HL-60/S4 treated with phorbol 12-myristate 13-acetate at 8.2 ng/mL for 4 days and 3 days (cell line): ENCODE measurements around the gene PHLDB1.
"Not testable (repeated sequence)": the region's sequence is repeated elsewhere in the genome, so short reads cannot be mapped to it uniquely, and the experiment has no call there.

Experiments
- in situ Hi-C: fragments of 300-500 bp; cut with MboI; formaldehyde crosslinking; loops from 2 replicates; pipeline ENCODE4 v1.15.0; 2022; ENCODE audit warnings: low sequenced_read_pairs

PHLDB1 gene

DNA sequence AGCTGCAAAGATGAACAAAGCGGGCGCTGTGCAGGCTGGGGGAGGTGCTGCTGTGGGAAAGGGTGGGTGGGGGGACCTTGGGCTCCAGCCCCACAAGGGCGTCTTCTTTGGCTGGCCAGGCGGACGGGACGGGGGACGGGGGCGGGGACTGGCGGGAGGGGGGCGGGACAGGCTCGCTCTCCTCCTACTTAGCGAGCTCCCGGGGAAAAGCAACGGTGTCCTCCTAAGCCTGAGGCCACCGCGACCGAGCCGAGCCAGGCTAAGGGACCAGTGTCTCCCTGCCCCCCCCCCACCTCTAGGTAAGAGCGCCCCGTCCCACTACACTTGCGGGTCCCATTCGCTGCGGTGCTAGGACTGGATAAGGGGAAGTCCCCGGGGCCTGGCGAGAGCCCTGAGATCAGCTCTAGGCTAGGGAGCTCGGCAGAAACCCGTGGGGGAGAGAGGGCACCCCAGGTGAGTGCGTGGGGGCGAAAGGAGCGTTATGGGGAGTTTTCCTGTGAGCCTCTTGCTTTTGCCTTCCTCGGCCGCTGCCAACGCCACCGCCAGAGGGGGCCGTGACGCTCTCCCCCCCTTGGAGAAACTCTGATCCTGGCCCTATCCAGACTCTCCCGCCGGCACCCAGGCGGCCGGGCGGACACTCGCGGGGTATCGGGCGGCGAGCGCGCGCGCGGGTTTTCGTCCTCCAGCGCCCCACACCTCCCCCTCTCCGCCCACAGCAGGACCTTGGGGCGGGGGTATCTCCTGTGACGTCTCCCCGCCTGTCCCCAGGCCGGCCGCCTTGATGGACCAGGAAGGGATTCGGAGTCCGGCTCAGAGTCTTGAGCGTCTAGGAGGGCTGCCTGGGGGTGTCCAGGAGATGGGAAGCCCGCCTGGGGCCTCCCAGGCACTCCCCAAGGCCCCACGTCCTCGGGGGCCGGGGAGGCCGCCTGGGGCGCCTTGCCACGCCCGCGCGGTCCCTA, at the start of gene PHLDB1:
Gene PHLDB1 (plus strand): TSS at position 215 of the 959 bp plus-strand sequence. CDS start 6,222 bp downstream, outside the sequence.
- in situ Hi-C loops = no loop called here

DNA sequence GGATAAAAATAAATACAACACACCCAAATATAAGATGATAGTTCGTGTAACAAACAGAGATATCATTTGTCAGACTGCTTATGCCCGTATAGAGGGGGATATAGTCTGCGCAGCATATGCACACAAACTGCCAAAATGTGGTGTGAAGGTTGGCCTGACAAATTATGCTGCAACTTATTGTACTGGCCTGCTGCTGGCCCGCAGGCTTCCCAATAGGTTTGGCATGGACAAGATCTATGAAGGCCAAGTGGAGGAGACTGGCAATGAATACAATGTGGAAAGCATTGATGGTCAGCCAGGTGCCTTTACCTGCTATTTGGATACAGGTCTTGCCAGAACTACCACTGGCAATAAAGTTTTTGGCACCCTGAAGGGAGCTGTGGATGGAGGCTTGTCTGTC, 46.6 kb upstream of the PHLDB1 start:
- in situ Hi-C loops = no loop called here

DNA sequence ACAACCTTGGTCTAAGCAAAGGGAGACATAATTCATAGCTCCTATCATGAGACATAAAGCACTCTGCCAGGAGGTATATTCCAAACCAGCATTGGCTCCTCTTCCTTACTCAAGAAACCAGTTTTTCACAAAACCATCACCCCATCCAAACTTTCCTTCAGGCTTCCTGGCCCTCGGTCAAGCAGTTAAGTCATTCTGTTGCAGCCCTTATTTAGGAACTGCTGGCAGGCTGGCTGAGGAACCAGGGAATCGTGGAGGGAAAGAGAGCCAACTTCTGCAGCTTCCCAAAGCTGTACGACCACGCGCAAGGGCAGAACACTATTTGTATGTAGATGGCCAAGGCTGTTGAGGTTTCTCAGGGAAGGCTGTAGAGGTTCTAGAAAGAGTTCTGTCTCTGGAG, 42.4 kb upstream of the PHLDB1 start:
- in situ Hi-C loops = no loop called here

DNA sequence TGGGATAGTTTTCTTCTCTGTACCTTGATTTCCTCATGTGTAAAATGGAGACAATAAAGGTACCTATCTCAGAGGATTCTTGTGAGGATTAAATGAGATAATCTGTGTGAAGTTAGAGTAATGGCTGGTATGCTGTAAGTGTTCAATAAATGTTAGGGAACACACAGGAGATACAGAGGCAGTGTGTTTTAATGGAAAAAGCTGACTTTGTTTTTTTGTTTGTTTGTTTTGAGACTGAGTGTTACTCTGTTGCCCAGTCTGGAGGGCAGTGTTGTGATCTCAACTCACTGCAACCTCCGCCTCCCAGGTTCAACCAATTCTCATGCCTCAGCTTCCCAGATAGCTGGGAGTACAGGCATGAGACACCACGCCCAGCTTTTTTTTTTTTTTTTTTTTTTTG, 37.7 kb upstream of the PHLDB1 start:
- in situ Hi-C loops = no loop called here

DNA sequence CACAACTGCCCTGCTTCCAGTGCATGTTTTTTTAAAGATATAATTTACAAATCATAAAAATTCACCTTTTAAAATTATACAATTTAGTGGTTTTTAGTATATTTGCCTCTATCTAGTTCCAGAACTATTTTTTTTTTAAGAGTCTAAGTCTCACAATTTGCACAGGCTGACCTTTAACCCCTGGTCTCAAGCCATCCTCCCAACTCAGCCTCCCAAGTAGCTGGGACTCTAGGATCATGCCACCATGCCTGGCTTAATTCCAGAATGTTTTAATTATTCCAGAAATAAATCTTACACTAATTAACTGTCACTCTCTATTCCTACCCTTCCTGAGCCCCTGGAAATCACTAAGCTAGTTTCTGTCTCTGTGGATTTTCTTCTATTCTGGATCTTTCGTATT, 36.6 kb upstream of the PHLDB1 start:
- in situ Hi-C loops = no loop called here

DNA sequence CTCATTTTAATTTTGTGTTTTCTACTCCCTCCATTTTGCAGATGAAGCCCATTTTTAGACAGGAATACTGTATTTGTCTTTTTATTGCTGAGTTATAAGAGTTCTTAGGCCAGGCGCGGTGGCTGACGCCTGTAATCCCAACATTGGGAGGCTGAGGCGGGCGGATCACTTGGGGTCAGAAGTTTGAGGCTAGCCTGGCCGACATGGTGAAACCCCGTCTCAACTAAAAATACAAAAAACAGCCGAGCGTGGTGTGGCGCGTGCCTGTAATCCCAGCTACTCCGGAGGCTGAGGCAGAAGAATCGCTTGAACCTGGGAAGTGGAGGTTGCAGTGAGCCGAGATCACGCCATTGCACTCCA, 35.7 kb upstream of the PHLDB1 start:
- in situ Hi-C loops = not testable (repeated sequence)

DNA sequence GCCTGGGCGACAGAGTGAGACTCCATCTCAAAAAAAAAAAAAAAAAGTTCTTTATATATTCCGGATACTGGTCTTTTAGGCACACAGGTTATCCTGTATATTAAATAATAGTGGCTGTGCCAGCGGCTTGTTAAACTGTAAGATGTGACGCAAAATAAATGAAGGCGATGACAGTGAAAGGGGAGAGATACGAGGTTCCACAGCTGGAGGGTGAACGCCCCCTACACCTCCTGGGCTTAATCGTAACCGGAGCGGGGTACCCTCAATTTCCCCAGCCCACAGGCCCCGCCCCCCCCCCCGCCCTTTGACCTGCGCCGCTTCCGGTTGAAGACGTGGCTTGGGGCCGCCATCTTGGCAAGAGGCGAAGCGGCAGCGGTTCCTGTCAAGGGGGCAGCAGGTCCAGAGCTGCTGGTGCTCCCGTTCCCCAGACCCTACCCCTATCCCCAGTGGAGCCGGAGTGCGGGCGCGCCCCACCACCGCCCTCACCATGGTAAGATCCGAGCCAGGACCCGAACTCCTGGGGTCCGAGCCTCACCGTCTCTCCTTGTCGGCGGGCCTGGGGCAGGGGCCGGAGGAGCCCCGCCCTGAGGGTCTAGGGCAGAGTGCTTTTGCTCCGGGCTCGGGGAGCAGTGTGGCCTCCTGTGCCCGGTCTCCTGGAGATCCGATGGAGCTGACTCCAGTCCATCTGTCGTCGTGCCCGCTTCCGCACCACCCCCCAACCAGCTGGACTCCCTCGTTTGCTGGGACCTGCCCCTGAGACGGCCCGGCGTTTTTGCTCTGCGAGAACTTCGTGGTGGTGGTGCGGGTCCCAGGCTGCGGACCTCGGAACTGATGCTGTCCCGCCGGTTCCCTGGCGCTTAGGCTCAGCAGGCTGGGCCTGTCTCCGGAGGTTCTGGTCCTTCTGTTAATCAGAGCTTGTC, 35.1 kb upstream of the PHLDB1 start, which contains the start of gene ARCN1:
Gene ARCN1 (plus strand): TSS at position 349 of the 920 bp plus-strand sequence. CDS start 139 bp downstream, at position 488.
- in situ Hi-C loops = no loop called here

DNA sequence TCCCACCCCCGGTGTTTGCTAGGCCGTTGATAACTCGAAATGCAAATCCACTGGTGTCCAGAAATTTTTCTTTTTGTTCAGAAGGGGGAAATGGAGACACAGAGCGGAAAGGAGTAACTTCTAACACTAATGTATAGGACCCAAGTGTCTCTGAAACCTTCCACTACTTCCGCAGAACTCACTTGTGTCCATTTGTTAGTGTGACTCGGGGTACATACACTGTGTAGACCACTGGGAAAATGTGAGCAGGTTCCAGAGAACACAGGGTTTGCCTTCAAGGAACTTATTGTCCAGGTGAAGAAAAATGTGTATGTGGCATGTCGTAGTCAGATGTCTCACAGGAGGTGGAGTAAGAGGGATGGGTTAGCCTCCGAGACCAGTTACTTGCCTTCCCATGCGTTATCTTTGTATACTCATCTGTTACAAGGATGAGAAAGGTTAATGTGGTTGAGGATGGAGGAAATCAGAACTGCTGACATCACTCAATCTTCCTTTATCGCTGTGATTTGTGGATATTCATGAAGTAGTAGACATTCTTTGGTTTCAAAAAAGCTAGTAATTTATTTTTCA, 34.3 kb upstream of the PHLDB1 start:
- in situ Hi-C loops = no loop called here

DNA sequence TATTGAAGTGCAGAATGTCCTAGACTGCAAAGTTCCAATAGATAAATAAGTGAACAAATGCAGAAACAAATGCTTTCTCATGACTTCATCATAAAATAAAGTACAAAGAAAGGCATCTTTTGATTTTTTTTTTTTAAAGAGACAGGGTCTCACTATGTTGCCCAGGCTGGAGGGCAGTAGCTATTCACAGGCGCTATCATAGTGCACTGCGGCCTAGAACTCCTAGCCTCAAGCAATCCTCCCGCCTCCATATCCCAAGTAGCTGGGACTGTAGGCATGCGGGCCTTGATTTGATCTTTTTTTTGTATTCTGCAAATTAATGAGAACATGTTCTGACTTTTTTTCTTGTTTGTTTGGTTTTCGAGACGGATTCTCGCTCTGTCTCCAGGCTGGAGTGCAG, 32.8 kb upstream of the PHLDB1 start:
- in situ Hi-C loops = no loop called here

DNA sequence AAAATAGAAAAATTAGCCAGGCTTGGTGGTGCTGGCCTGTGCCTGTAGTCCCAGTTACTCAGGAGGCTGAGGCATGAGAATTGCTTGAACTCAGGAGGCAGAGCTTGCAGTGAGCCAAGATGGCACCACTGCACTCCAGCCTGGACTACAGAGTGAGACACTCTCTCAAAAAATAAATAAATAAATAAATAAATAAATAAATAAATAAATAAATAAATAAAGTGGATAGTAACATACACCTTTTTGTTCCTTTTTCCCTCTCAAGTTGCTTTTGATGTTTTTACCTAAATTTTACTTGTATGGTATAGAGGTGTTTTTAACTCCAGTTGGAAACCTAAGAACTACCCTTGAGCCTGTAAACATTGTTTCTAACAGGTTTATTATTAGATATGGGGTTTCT, 29.4 kb upstream of the PHLDB1 start:
- in situ Hi-C loops = not testable (repeated sequence)

DNA sequence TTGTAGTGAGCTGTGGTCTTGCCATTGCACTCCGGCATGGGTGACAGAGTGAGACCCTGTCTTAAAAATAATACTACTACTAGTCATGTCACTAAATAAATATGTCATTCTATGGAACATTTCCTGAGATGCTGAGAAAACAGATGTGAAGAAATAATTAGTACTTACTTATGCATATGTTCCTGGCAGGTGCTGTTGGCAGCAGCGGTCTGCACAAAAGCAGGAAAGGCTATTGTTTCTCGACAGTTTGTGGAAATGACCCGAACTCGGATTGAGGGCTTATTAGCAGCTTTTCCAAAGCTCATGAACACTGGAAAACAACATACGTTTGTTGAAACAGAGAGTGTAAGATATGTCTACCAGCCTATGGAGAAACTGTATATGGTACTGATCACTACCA, 26.4 kb upstream of the PHLDB1 start:
- in situ Hi-C loops = no loop called here

DNA sequence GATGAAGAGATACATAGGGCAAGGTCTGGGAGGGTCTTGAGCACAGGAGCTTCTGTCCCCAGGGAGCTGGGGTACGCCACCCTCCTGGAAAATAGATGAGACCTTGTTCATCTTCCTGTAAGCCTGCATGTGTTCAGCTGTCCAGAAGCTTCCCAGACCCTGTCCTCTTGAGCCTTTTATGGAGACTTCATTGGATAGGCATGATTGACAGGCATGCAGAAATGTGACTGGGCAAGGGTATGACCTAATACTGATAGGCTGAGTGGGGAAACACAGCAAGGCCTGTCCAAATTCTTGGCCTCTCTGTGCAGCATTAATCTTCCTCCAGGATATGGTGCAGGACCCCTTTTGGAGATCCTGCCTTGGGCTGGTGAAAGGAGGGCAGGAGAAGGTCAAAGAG, 19.5 kb upstream of the PHLDB1 start:
- in situ Hi-C loops = no loop called here

DNA sequence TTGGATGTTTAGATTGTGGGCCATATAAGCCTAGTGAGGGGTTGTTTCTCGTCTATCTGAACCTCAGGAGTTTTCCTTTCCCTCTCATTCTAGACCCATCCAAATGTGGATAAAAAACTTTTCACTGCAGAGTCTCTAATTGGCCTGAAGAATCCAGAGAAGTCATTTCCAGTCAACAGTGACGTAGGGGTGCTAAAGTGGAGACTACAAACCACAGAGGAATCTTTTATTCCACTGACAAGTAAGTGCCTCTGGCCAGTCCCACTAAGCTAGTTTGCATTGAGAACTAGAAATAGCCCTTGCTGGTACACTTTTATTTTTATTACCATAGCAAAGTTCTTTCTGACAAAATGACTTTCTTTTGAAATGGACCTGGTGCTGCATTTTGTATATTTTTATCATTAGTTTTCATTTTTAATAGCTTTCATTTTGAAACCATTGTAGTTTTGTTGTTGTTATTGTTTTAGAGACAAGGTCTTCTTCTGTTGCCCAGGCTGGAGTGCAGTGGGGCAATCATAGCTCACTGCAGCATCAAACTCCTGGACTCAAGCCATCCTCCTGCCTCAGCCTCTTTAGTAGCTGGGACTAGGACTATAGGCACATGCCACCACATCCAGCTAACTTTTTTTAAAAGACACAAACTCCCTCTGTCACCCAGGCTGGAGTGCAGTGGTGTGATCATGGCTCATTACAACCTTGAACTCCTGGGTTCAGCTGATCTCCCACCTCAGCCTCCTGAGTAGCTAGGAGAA, 14.6 kb upstream of the PHLDB1 start:
- in situ Hi-C loops = no loop called here

DNA sequence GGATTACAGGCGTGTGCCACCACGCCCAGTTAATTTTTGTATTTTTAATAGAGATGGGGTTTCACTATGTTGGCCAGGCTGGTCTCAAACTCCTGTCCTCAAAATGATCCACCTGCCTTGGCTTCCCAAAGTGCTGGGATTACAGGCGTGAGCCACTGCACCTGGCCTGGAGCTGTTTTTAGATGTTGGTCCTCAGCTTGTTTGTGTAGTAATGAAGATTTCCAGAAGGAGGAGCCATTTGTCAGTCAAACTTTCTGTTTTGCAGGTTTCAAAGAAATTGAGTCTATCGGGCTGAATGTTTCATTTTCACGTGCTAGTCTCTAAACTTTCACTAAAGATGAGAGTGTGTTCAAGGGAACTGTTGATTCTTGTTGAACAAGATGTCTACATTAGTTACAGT, 12.4 kb upstream of the PHLDB1 start:
- in situ Hi-C loops = not testable (repeated sequence)

DNA sequence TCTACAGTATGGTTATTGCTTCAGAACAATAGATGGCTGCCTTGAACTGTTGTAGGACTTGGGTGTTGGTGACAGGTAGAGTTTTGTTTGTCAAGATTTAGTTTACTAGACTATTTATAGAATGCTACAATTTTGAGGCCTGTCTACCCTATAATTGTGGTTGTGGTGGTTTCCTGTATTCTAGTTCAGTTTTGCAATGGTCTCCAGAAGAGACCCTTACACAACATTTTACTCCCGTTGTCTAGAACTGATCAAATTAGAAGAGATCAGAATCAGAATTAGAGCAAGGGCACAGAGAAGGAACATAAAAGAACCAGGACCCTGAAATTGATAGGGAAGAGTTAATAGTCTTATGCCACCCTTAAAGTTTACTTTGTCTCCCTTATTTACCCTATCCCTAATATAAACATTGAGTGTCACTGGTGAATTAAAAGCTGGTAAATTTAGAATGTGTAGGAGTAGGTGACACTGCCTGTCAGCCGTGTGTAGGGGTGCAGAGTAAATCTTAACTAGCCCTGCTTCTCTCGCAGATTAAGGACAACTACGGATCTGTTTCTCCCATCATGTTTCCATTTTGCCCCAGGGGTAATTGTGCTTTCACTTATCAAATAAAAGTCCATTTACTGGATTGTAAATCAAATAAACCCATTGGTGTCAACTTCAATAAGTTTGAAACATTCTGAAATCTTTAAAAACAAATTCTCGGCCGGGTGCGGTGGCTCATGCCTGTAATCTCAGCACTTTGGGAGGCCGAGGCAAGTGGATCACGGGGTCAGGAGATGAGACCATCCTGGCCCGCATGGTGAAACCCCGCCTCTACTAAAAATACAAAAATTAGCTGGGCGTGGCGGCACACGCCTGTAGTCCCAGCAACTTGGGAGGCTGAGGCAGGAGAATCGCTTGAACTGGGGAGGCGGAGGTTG, 10.9 kb upstream of the PHLDB1 start:
- in situ Hi-C loops = no loop called here

DNA sequence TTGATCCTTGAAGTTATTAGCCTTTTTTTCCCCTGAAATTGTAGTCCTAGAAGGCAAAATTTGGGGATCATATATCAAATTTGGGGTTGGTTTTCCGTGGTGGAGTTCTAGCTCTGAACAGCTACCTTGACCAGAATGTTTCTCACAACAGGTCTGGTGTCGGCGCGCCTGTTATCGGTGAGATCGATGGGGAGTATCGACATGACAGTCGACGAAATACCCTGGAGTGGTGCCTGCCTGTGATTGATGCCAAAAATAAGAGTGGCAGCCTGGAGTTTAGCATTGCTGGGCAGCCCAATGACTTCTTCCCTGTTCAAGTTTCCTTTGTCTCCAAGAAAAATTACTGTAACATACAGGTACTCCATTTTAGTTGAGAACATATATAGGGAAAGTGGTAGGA, 9.9 kb upstream of the PHLDB1 start:
- in situ Hi-C loops = no loop called here

DNA sequence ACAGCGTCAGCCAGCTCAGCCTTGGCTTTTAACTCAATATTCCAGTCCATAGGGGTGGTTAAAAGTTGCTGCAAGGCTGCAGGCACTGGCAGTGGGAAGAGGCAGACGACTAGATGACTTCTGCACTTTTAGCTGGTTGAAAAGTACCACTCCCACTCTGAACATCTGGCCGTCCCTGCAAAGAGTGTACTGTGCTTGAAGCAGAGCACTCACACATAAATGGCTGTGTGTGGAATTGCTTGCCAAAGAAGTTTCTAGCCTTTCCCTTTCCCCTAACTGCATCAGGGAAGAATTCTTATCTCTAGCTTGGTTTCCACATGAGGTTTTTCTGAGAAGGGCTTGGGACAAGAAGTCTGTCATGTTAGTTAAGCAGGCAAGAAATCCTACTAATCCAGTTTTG, 5.1 kb upstream of the PHLDB1 start:
- in situ Hi-C loops = no loop called here

DNA sequence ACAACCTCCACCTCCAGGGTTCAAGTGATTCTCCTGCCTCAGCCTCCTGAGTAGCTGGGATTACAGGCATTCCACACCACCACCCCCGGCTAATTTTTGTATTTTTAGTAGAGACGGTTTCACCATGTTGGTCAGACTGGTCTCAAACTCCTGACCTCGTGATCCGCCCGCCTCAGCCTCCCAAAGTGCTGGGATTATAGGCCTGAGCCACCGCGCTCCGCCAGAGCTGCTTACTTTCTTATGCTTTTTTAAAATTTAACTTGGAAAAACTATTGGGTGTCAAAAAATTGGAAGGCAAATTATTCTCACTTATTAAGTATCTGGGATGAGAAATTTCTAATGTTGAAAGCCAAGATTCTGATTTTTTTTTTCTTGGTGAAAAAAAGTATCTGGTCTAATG, 3.7 kb upstream of the PHLDB1 start:
- in situ Hi-C loops = not testable (repeated sequence)

DNA sequence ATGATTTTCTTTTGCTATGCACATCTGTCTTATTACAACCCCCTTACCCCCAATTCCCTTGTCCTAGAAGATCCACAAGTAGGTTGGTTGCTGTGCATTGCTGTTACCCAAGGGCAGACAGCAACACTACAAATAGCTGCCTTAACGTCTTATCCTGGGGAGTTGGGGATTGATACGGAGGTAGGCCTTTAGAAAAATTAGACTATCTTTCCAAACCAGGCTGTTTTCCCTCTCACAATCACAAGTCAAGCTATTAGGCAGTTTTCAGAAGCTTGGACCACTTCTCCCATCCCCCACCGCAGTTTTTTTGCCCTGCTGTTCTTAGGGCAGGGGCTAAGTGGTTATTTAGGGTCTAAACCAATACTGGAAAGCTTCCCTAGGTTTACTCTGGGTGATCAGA, 2.8 kb upstream of the PHLDB1 start:
- in situ Hi-C loops = no loop called here
